ENCODE results near the gene RAD51.

Gene RAD51

GRCh38 chr15:40684381-40684780, 10.6 kb upstream of the RAD51 start:
- TF ChIP-seq, protein P1, sequence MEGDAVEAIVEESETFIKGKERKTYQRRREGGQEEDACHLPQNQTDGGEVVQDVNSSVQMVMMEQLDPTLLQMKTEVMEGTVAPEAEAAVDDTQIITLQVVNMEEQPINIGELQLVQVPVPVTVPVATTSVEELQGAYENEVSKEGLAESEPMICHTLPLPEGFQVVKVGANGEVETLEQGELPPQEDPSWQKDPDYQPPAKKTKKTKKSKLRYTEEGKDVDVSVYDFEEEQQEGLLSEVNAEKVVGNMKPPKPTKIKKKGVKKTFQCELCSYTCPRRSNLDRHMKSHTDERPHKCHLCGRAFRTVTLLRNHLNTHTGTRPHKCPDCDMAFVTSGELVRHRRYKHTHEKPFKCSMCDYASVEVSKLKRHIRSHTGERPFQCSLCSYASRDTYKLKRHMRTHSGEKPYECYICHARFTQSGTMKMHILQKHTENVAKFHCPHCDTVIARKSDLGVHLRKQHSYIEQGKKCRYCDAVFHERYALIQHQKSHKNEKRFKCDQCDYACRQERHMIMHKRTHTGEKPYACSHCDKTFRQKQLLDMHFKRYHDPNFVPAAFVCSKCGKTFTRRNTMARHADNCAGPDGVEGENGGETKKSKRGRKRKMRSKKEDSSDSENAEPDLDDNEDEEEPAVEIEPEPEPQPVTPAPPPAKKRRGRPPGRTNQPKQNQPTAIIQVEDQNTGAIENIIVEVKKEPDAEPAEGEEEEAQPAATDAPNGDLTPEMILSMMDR (IDR thresholded peaks at IDR 0.05; ENCODE audit: insufficient read depth, low read depth, low read length, missing control alignments): no peak
- H3K4me3 ChIP-seq (ENCODE audit: low read length): no peak overlapping the region
- peak; percentile 64 for DNase-seq (ENCODE audit: low read depth)

DNA sequence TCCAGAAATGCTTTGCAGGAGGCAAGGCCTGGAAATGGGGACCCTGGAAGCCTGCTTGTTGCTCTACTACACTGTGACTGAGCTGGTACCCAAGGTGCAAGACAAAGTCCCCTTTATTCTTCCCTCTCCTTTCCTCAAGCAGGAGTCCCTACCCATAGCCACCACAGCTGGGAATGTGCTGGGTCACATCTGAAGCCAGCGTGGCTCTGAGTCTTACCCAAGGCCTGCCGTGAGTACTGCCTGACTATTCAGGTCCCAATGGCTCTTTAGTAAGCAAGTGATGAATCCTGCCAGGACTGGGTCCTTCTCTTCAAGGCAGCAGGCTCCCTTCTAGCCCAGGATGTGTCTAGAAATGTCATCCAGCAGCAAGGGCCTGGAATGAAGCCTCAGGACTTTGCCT, 9.6 kb upstream of the RAD51 start:
- no peak for DNase-seq (ENCODE audit: low read depth)
- TF ChIP-seq, protein P1 (IDR thresholded peaks at IDR 0.05; ENCODE audit: insufficient read depth, low read depth, low read length, missing control alignments): no peak
- H3K4me3 ChIP-seq (ENCODE audit: low read length): no peak overlapping the region

DNA sequence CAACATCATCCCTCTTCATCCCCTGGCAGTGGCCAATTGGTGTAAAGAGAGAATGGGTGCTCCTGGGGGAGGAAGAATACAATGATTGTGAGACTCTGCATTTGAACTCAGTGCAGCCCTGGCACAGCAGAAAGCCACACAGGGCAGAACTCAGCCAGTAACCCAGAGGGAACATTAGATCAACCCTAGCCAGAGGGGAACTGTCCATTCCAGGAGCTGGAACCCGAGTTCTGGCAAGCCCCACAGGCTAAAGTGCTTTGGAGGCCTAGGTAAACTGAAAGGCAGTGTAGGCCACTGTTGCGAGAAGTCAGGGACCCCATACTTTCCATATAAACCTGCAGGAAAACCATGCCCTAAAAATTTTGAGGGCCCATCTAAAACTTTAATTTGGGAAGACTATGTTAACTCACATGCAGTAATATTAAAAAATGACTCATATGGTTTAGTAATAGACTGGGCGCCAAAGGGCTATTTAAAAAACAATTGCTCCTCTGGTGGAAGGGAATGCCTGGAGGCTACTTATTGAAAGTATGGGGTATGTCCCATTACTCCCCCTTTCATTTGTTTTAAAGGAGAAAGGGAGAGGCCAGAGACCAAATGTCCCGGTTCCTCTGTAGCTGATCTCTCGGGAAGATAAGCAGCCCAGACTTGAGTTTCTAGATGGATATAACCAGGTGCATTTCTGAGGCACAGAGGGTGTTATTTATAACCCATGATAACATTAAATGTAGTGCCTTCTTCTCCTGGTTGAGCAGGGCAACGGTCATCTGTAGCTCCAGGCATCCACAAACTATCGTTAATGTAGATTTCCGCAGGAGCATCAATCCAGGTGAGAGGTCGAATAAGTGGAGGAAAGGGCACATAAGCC, 5.8 kb upstream of the RAD51 start:
- no peak overlapping the region for H3K4me3 ChIP-seq (ENCODE audit: low read length)
- TF ChIP-seq, protein P1 (IDR thresholded peaks at IDR 0.05; ENCODE audit: insufficient read depth, low read depth, low read length, missing control alignments): no peak
- peak; percentile 11 for DNase-seq (ENCODE audit: low read depth)

DNA sequence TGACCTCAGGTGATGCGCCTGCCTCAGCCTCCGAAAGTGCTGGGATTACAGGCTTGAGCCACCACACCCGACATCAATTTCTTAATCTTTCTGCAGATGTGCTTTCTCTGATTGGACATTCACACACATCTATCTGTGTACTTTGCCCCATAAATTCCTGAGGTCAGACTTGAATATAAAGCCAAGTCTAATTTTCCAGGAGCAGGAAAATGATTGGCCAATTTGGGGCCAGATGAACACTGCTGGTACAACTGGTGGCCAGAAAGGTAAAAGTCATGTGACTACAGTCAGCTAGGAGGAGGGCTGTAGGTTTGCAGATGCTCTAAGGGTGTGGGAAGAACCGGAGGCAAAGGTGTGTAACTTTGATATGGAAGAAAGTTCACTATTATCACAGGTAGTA, 3.2 kb upstream of the RAD51 start:
- TF ChIP-seq, protein P1 (IDR thresholded peaks at IDR 0.05; ENCODE audit: insufficient read depth, low read depth, low read length, missing control alignments): no peak
- no peak overlapping the region for H3K4me3 ChIP-seq (ENCODE audit: low read length)
- no peak for DNase-seq (ENCODE audit: low read depth)

DNA sequence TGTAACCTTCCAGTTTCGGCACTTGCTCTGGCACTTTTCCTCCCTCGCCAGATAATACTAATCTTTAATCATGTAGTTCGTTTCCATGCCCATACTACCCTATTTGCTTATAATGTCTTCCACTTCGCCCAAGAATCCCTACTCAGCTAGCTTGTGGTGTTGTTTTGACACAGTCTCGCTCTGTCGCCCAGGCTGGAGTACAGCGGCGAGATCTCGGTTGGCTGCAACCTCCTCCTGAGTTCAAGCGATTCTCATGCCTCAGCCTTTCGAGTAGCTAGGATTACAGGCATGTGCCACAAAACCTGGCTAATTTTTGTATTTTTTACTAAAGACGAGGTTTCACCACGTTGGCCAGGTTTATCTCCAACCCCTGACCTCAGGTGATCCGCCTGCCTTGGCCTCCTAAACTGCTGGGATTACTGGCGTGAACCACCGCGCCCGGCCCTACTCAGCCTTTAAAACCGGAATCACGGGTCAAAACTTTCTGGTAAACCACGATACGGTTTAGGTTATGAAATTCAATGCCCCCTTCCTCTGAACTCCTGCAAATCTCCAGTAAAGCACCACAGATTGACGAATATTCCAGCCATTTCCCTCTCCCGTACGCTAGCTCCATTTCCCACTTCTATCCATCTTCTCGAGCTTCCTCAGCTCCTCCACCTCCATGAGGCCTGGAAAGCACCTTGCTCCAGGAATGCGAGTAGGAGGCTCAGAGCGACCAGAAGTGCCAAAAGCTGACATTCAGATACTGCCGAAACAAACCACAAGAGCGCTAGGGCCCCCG, 878 bp upstream of the RAD51 start:
- H3K4me3 ChIP-seq (ENCODE audit: low read length): peak overlapping the region; percentile 88
- TF ChIP-seq, protein P1 (IDR thresholded peaks at IDR 0.05; ENCODE audit: insufficient read depth, low read depth, low read length, missing control alignments): no peak
- DNase-seq (ENCODE audit: low read depth): no peak

DNA sequence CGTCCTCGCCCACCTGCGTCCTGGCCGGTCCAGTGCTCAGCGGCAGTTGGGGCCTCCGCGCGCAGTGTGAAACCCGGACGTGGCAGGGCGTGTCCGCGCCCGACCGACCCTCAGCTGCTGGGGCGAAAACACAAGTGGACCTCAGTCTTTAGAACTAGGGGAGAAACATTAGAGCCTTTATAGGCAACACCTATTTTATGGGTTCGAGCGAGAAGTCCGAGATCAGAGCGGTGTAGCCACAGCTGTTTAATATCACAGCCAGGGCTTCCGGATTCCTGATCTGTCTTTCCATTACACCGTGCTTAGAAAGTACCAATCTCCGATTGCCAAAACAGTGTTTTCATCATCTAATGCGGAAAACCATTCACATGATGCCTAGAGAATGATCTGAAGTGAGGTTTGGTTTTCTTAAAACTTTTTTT, 506 bp downstream of the RAD51 start:
- DNase-seq (ENCODE audit: low read depth): peak; percentile 24
- peak overlapping the region; percentile 88 for H3K4me3 ChIP-seq (ENCODE audit: low read length)

More for the DNA sequence above, 506 bp downstream of the RAD51 start:
- TF ChIP-seq, protein P1 (IDR thresholded peaks at IDR 0.05; ENCODE audit: insufficient read depth, low read depth, low read length, missing control alignments): no peak

All from epithelial cell of esophagus (primary cell).